CD4-positive, alpha-beta T cell (primary cell): ENCODE data around the gene ST3GAL2. TPM values are rescaled to one million over a fixed set of nuclear protein-coding genes. Genes with fewer than 3 reads are reported as not detected.

ENCODE experiments used
- ATAC-seq: fragments of 200-7000 bp; cut with Tn5 transposase; one replicate; pipeline ENCODE4 v1.10.0; 2022; ENCODE audit warnings: mild to moderate bottlenecking; ENCODE audit not compliant: poor library complexity
- CTCF ChIA-PET: fragments of 350-600 bp; sonication (Branson Sonifier 250); formaldehyde crosslinking; loops from one replicate; lab custom pipeline; 2021; ENCODE audit warnings: antibody characterized with exemption, inconsistent platforms; lab: Charles Lee
- POLR2A ChIA-PET: fragments of 350-600 bp; sonication (Branson Sonifier 250); formaldehyde crosslinking; loops from one replicate; lab custom pipeline; 2021; ENCODE audit warnings: antibody characterized with exemption, inconsistent platforms; lab: Charles Lee
- DNase-seq, 14 experiments: peaks; one replicate each; pipeline ENCODE4 v3.0.0-alpha.2; 2013 to 2020; ENCODE audit warnings: mixed read lengths in 2 of 14
- H3K27ac ChIP-seq, 2 donors: one replicate each; pipeline versions ENCODE4 v1.5.1 to v1.7.0; 2013; ENCODE audit warnings: low read length in 2 of 2, low read depth in 1 of 2, mild to moderate bottlenecking in 1 of 2
- H3K27me3 ChIP-seq, 2 experiments: 1 replicate in 1 of 2; 2 replicates in 1 of 2; pipeline versions ENCODE4 v1.6.1 to v1.7.0; 2013; ENCODE audit warnings: low read length in 2 of 2, control low read depth in 1 of 2, mild to moderate bottlenecking in 1 of 2, moderate library complexity in 1 of 2; ENCODE audit not compliant: insufficient read depth in 2 of 2, control insufficient read depth in 1 of 2
- H3K36me3 ChIP-seq: one replicate; pipeline ENCODE4 v1.6.1; 2013; ENCODE audit warnings: low read length, control low read depth; ENCODE audit not compliant: insufficient read depth
- H3K4me1 ChIP-seq: one replicate; pipeline ENCODE4 v1.6.1; 2013; ENCODE audit warnings: low read length, control low read depth; ENCODE audit not compliant: insufficient read depth
- H3K4me3 ChIP-seq: one replicate; pipeline ENCODE4 v1.5.1; 2013; ENCODE audit warnings: mild to moderate bottlenecking, low read length, moderate library complexity
- H3K9me3 ChIP-seq, 2 experiments: 1 replicate in 1 of 2; 2 replicates in 1 of 2; pipeline versions ENCODE4 v1.6.1 to v1.7.0; 2013; ENCODE audit warnings: low read length in 2 of 2, mild to moderate bottlenecking in 2 of 2, control low read depth in 1 of 2, moderate library complexity in 1 of 2; ENCODE audit not compliant: control insufficient read depth in 1 of 2, insufficient read depth in 1 of 2
- H3K27ac Mint-ChIP-seq: one replicate; pipeline ENCODE4 v1.8.0; 2020; ENCODE audit warnings: mixed read lengths
- H3K27me3 Mint-ChIP-seq: one replicate; pipeline ENCODE4 v1.8.0; 2021; ENCODE audit warnings: mixed read lengths
- H3K36me3 Mint-ChIP-seq: one replicate; pipeline ENCODE4 v1.8.0; 2021; ENCODE audit warnings: low read depth, mixed read lengths
- H3K4me1 Mint-ChIP-seq: one replicate; pipeline ENCODE4 v1.8.0; 2021; ENCODE audit warnings: low read depth, mixed read lengths
- H3K4me3 Mint-ChIP-seq: one replicate; pipeline ENCODE4 v1.8.0; 2020; ENCODE audit warnings: mild to moderate bottlenecking, mixed read lengths
- H3K9me3 Mint-ChIP-seq: one replicate; pipeline ENCODE4 v1.8.0; 2020; ENCODE audit warnings: mixed read lengths
- CTCF ChIP-seq: fragments of 200-600 bp; IDR thresholded peaks from one replicate; pipeline ENCODE4 v1.8.0; 2022; ENCODE audit warnings: antibody characterized with exemption, mild to moderate bottlenecking
- intact Hi-C, 2 experiments: fragments of 100-400 bp; cut with DNase I in 1 of 2; cut with micrococcal nuclease in 1 of 2; formaldehyde crosslinking; loops; one replicate each; pipeline versions ENCODE4 v1.15.1 to v1.9.0; 2023 to 2025; cut with DNase I, micrococcal nuclease
- total RNA-seq, 174 experiments: library from RNA in 2 of 174; stranded (reverse) in 2 of 174; gene quantifications; one replicate each; pipeline ENCODE4 v1.2.3 and lab custom pipeline; 2021 to 2026

ST3GAL2 gene
- total RNA-seq, 2 experiments from 2014 or later, result 9.8 to 11.1 TPM

GRCh38 chr16:70380248-70380918 is 58.5 kb downstream of the ST3GAL2 start:
- no peak for TF ChIP-seq CTCF
- Mint-ChIP-seq H3K27me3 (no peaks in the 10 kb centered on the region), H3K36me3 (peaks cover 40% of the 10 kb centered on the region), H3K4me3 (peak overlapping the region; percentile 98), H3K27ac (peak overlapping the region; percentile 92), H3K9me3 (no peaks in the 10 kb centered on the region), H3K4me1 (peaks cover 25% of the 10 kb centered on the region)
- Histone ChIP-seq H3K4me3 (peak overlapping the region; percentile 68), H3K4me1 (peaks cover 32% of the 10 kb centered on the region), H3K27ac (peak overlapping the region; percentile 64 to 79), H3K9me3 (no peaks in the 10 kb centered on the region), H3K36me3 (peaks cover 16% of the 10 kb centered on the region), H3K27me3 (no peaks in the 10 kb centered on the region)
- ATAC-seq (peak; percentile 13), DNase-seq (peak; percentile 39 to 79 (median 52))
- CTCF ChIA-PET, result interaction anchor here (1.1 to 1.8 kb wide), 2 partner anchors 10 to 28 kb away, joined by 4 to 6 read pairs; no protein-coding TSS in a partner anchor
- POLR2A ChIA-PET, result interaction anchor here (0.7 to 3.4 kb wide), 20 partner anchors 11 to 144 kb away, joined by 3 to 62 read pairs (median 21); partner anchors contain the start of genes AARS1, COG4, DDX19A and DDX19B
- intact Hi-C loops, result loop anchor here (1.0 to 2.0 kb wide), 8 partner anchors 24 to 144 kb away; partner anchors contain the start of genes DDX19A (in 2 of the 2), ST3GAL2 (in 2 of the 2), COG4 (in 1 of the 2) and FCSK (in 1 of the 2)

- H3K27ac ChIP-seq, result peak overlapping the region in 1 of 2 donors; percentile 24
- no peak overlapping the region for H3K4me3 ChIP-seq
- H3K27me3 ChIP-seq, result no peaks in the 10 kb centered on the region
- H3K4me1 ChIP-seq, result peaks cover 32% of the 10 kb centered on the region
- H3K27me3 Mint-ChIP-seq, result no peaks in the 10 kb centered on the region
- ATAC-seq (no peak), DNase-seq (no peak)
- ChIA-PET POLR2A (interaction anchor here (0.9 to 3.4 kb wide), 8 partner anchors 10 to 80 kb away, joined by 4 to 62 read pairs (median 25); partner anchors contain the start of genes DDX19A, DDX19B, FCSK and ST3GAL2), CTCF (no interaction called here)
- no peaks in the 10 kb centered on the region for H3K9me3 Mint-ChIP-seq
- no peaks in the 10 kb centered on the region for H3K9me3 ChIP-seq
- H3K36me3 ChIP-seq, result peaks cover 16% of the 10 kb centered on the region
- H3K4me3 Mint-ChIP-seq, result peak overlapping the region; percentile 98
- intact Hi-C loops, result no loop called here
- TF ChIP-seq CTCF, result no peak
- H3K36me3 Mint-ChIP-seq, result peaks cover 46% of the 10 kb centered on the region
- peak overlapping the region; percentile 92 for H3K27ac Mint-ChIP-seq
- H3K4me1 Mint-ChIP-seq, result peaks cover 25% of the 10 kb centered on the region
Measured at GRCh38 chr16:70378869-70379493, 59.9 kb downstream of the ST3GAL2 start.

- POLR2A ChIA-PET, result interaction anchor here (0.7 kb wide), 1 partner anchor 28 kb away, joined by 4 read pairs; no protein-coding TSS in a partner anchor
- H3K27me3 Mint-ChIP-seq, result no peaks in the 10 kb centered on the region
- H3K4me3 Mint-ChIP-seq, result peak overlapping the region; percentile 65
- H3K27ac Mint-ChIP-seq, result peak overlapping the region; percentile 75
- Histone ChIP-seq H3K4me1 (peaks cover 32% of the 10 kb centered on the region), H3K27me3 (no peaks in the 10 kb centered on the region), H3K4me3 (no peak overlapping the region), H3K9me3 (no peaks in the 10 kb centered on the region), H3K36me3 (peaks cover 25% of the 10 kb centered on the region), H3K27ac (no peak overlapping the region)
- CTCF ChIA-PET, result interaction anchor here (0.6 kb wide), 1 partner anchor 124 kb away, joined by 3 read pairs; no protein-coding TSS in a partner anchor
- ATAC-seq (no peak), DNase-seq (no peak)
- no peaks in the 10 kb centered on the region for H3K9me3 Mint-ChIP-seq
- H3K36me3 Mint-ChIP-seq, result peaks cover 51% of the 10 kb centered on the region
- TF ChIP-seq CTCF, result no peak
- peaks cover 25% of the 10 kb centered on the region for H3K4me1 Mint-ChIP-seq
- intact Hi-C loops, result no loop called here
Measured at GRCh38 chr16:70377782-70378181, 61.1 kb downstream of the ST3GAL2 start.
